H1 (cell line): ENCODE results near the gene SKIDA1. TPM values are rescaled to one million over a fixed set of nuclear protein-coding genes. Genes with fewer than 3 reads are reported as not detected.
A peak's percentile ranks its signal among the peaks of the same experiment; 100 is the strongest.

ENCODE experiments used
- CTCF ChIA-PET: fragments of 300-600 bp; sonication (Branson Sonifier 250); formaldehyde crosslinking; loops from one replicate; lab custom pipeline; 2021; ENCODE audit not compliant: partially characterized antibody; lab: Charles Lee
- POLR2A ChIA-PET: fragments of 300-600 bp; sonication (Branson Sonifier 250); formaldehyde crosslinking; loops from one replicate; lab custom pipeline; 2021; ENCODE audit warnings: inconsistent platforms; ENCODE audit not compliant: partially characterized antibody; lab: Charles Lee
- DNase-seq, 2 experiments: peaks; one replicate each; pipeline versions ENCODE4 v3.0.0 to v3.0.0-alpha.2; 2010 to 2022; ENCODE audit warnings: low spot score in 2 of 2, low read depth in 1 of 2, mixed read lengths in 1 of 2
- FAIRE-seq: peaks from 2 replicates; lab custom pipeline; 2011; peaks lifted over from hg19 to GRCh38; lab: Jason Lieb, UNC
- H2AFZ ChIP-seq: 2 replicates; pipeline ENCODE4 v1.8.1; 2012; ENCODE audit warnings: low read length, inconsistent platforms
- H2AK5ac ChIP-seq: 2 replicates; pipeline ENCODE4 v1.6.1; 2013; ENCODE audit warnings: low read depth, low read length
- H2BK120ac ChIP-seq: replicated peaks from 2 replicates; pipeline ENCODE3; 2013; ENCODE audit warnings: low read depth, low read length, inconsistent platforms
- H2BK12ac ChIP-seq: 2 replicates; pipeline ENCODE4 v1.6.1; 2013; ENCODE audit warnings: low read depth, low read length
- H2BK15ac ChIP-seq: 2 replicates; pipeline ENCODE4 v1.6.1; 2013; ENCODE audit warnings: low read length
- H2BK20ac ChIP-seq: 2 replicates; pipeline ENCODE4 v1.6.1; 2013; ENCODE audit warnings: low read length
- H2BK5ac ChIP-seq: 2 replicates; pipeline ENCODE4 v1.6.1; 2013; ENCODE audit warnings: low read depth, low read length
- H3K14ac ChIP-seq: 2 replicates; pipeline ENCODE4 v1.6.1; 2013; ENCODE audit warnings: inconsistent platforms; ENCODE audit not compliant: insufficient read length
- H3K18ac ChIP-seq: 2 replicates; pipeline ENCODE4 v1.6.1; 2013; ENCODE audit warnings: low read length; ENCODE audit errors: extremely low read depth
- H3K23ac ChIP-seq: 2 replicates; pipeline ENCODE4 v1.6.1; 2013; ENCODE audit warnings: inconsistent platforms; ENCODE audit not compliant: insufficient read length
- H3K23me2 ChIP-seq: 2 replicates; pipeline ENCODE4 v1.6.1; 2013; ENCODE audit warnings: low read depth, low read length
- H3K27ac ChIP-seq: 2 replicates; pipeline ENCODE4 v1.6.1; 2011; ENCODE audit warnings: low read depth, low read length, inconsistent platforms
- H3K27me3 ChIP-seq, 4 experiments: replicated peaks in 1 of 4; 1 replicate in 1 of 4; 2 replicates in 3 of 4; pipeline versions ENCODE4 v1.6.1 to v1.8.1; 2011 to 2013; ENCODE audit warnings: low read length in 3 of 4, mild to moderate bottlenecking in 3 of 4, inconsistent platforms in 2 of 4, mixed read lengths in 2 of 4, moderate library complexity in 1 of 4; ENCODE audit not compliant: control insufficient read depth in 3 of 4, insufficient read depth in 3 of 4; ENCODE audit errors: extremely low read depth in 1 of 4
- H3K36me3 ChIP-seq, 4 experiments: 2 replicates each; pipeline versions ENCODE4 v1.6.1 to v1.8.1; 2011 to 2013; ENCODE audit warnings: mild to moderate bottlenecking in 4 of 4, low read length in 3 of 4, moderate library complexity in 2 of 4, control low read depth in 1 of 4, inconsistent platforms in 1 of 4; ENCODE audit not compliant: insufficient read depth in 4 of 4, control insufficient read depth in 2 of 4
- H3K4ac ChIP-seq: replicated peaks from 2 replicates; pipeline ENCODE3; 2013; ENCODE audit warnings: low read length, low read depth, mixed read lengths, inconsistent platforms; ENCODE audit not compliant: insufficient read length
- H3K4me1 ChIP-seq, 4 experiments: replicated peaks in 1 of 4; 1 replicate in 1 of 4; 2 replicates in 3 of 4; pipeline versions ENCODE4 v1.6.1 to v1.8.1; 2011 to 2013; ENCODE audit warnings: low read length in 3 of 4, inconsistent platforms in 2 of 4, mixed read lengths in 1 of 4; ENCODE audit not compliant: insufficient read depth in 4 of 4, control insufficient read depth in 3 of 4
- H3K4me2 ChIP-seq, 2 experiments: 2 replicates each; pipeline versions ENCODE4 v1.6.1 to v1.8.1; 2011 to 2013; ENCODE audit warnings: low read depth in 2 of 2, low read length in 2 of 2, control low read depth in 1 of 2, inconsistent platforms in 1 of 2, mild to moderate bottlenecking in 1 of 2; ENCODE audit not compliant: insufficient read depth in 1 of 2
- H3K4me3 ChIP-seq, 4 experiments: fragments of 200-600, 300-600 bp in 1 of 4; sonication (generic), shearing (Covaris generic), sonication (Bioruptor Twin) in 1 of 4; 2 replicates each; pipeline versions ENCODE4 v1.5.1 to v1.8.1; 2011 to 2016; ENCODE audit warnings: low read length in 4 of 4, low read depth in 3 of 4, control low read depth in 2 of 4, inconsistent platforms in 2 of 4, mild to moderate bottlenecking in 2 of 4, mixed read lengths in 1 of 4, moderate library complexity in 1 of 4; ENCODE audit not compliant: insufficient read depth in 2 of 4; ENCODE audit errors: extremely low read depth in 1 of 4
- H3K56ac ChIP-seq: replicated peaks from 2 replicates; pipeline ENCODE3; 2013; ENCODE audit warnings: low read depth, mild to moderate bottlenecking, mixed read lengths, low read length, inconsistent platforms; ENCODE audit not compliant: insufficient read length
- H3K79me1 ChIP-seq: 2 replicates; pipeline ENCODE4 v1.6.1; 2013; ENCODE audit warnings: low read depth, low read length, control low read depth
- H3K79me2 ChIP-seq, 2 experiments: 2 replicates each; pipeline versions ENCODE4 v1.6.1 to v1.8.1; 2012 to 2013; ENCODE audit warnings: low read length in 2 of 2, mild to moderate bottlenecking in 2 of 2, inconsistent platforms in 1 of 2; ENCODE audit not compliant: insufficient read depth in 2 of 2, control insufficient read depth in 1 of 2
- H3K9ac ChIP-seq, 4 experiments: replicated peaks in 1 of 4; 1 replicate in 1 of 4; 2 replicates in 3 of 4; pipeline versions ENCODE4 v1.6.1 to v1.8.1; 2011 to 2013; ENCODE audit warnings: low read depth in 3 of 4, low read length in 3 of 4, control low read depth in 2 of 4, mild to moderate bottlenecking in 2 of 4, moderate library complexity in 2 of 4, inconsistent platforms in 1 of 4; ENCODE audit errors: extremely low read depth in 1 of 4
- H3K9me3 ChIP-seq, 2 experiments: 2 replicates each; pipeline versions ENCODE4 v1.6.1 to v1.8.1; 2012 to 2013; ENCODE audit warnings: mild to moderate bottlenecking in 2 of 2, moderate library complexity in 2 of 2, control low read depth in 1 of 2, inconsistent platforms in 1 of 2, low read depth in 1 of 2, low read length in 1 of 2, mixed read lengths in 1 of 2; ENCODE audit not compliant: insufficient read depth in 2 of 2
- H4K20me1 ChIP-seq, 2 experiments: replicated peaks in 1 of 2; 2 replicates each; pipeline versions ENCODE3 to v1.8.1; 2011 to 2013; ENCODE audit warnings: inconsistent platforms in 2 of 2, low read length in 2 of 2, mild to moderate bottlenecking in 1 of 2; ENCODE audit not compliant: insufficient read depth in 2 of 2, control insufficient read depth in 1 of 2
- H4K5ac ChIP-seq: 2 replicates; pipeline ENCODE4 v1.6.1; 2013; ENCODE audit warnings: low read length, low read depth, mixed read lengths, inconsistent platforms; ENCODE audit not compliant: insufficient read length
- H4K8ac ChIP-seq: 2 replicates; pipeline ENCODE4 v1.8.0; 2013; ENCODE audit warnings: mild to moderate bottlenecking, moderate library complexity, low read length, inconsistent platforms; ENCODE audit not compliant: insufficient read depth; ENCODE audit errors: extremely low read depth
- H4K91ac ChIP-seq: replicated peaks from 2 replicates; pipeline ENCODE3; 2013; ENCODE audit warnings: low read length, mixed read lengths, inconsistent platforms; ENCODE audit not compliant: insufficient read length
- BACH1 ChIP-seq: IDR thresholded peaks from 2 replicates; pipeline ENCODE4 v1.6.1; 2012; ENCODE audit warnings: low read length, improper control_type of control experiment
- CHD1 ChIP-seq: IDR thresholded peaks from 2 replicates; pipeline ENCODE4 v1.6.1; 2012; ENCODE audit warnings: low read depth, low read length, improper control_type of control experiment
- CREB1 ChIP-seq: IDR thresholded peaks from 2 replicates; pipeline ENCODE4 v1.6.1; 2012; ENCODE audit warnings: inconsistent platforms
- CTBP2 ChIP-seq: IDR thresholded peaks from 2 replicates; pipeline ENCODE4 v1.7.0; 2011; ENCODE audit warnings: borderline replicate concordance, mild to moderate bottlenecking, moderate library complexity, mixed read lengths, low read length; ENCODE audit not compliant: insufficient read depth, insufficient read length
- HDAC2 ChIP-seq, 2 experiments: fragments of 300-600 bp in 1 of 2; sonication (generic) in 1 of 2; IDR thresholded peaks; 2 replicates each; pipeline ENCODE4 v1.6.1; 2011 to 2012; ENCODE audit warnings: low read depth in 2 of 2, low read length in 2 of 2, mild to moderate bottlenecking in 2 of 2, moderate library complexity in 2 of 2, borderline replicate concordance in 1 of 2, inconsistent platforms in 1 of 2
- RFX5 ChIP-seq: IDR thresholded peaks from 2 replicates; pipeline ENCODE4 v1.6.1; 2011; ENCODE audit warnings: low read depth, low read length, improper control_type of control experiment, borderline replicate concordance
- SRF ChIP-seq: IDR thresholded peaks from 2 replicates; pipeline ENCODE4 v1.6.1; 2011; ENCODE audit warnings: mild to moderate bottlenecking, low read depth, low read length, moderate library complexity
- TCF12 ChIP-seq: IDR thresholded peaks from 2 replicates; pipeline ENCODE4 v1.6.1; 2011; ENCODE audit warnings: low read depth, mild to moderate bottlenecking, low read length
- YY1 ChIP-seq: IDR thresholded peaks from 2 replicates; pipeline ENCODE4 v1.6.1; 2011; ENCODE audit warnings: low read depth, mild to moderate bottlenecking, low read length
- WGBS, 2 experiments: shearing (Covaris generic) in 1 of 2; methylation state at CpG; one replicate each; pipeline versions ENCODE4 v1.1.6 to v1.1.7; 2013 to 2015; ENCODE audit warnings: low lambda C conversion rate in 2 of 2, mixed read lengths in 2 of 2, inconsistent platforms in 1 of 2, low coverage in 1 of 2, missing lambda C conversion rate in 1 of 2; ENCODE audit not compliant: insufficient replicate concordance in 2 of 2, insufficient coverage in 1 of 2, insufficient read length in 1 of 2; ENCODE audit errors: extremely low coverage in 1 of 2, missing lambda C conversion rate in 1 of 2; 5-methylcytosine and 5-hydroxymethylcytosine counted together
- polyA plus RNA-seq, 7 experiments: library from polyadenylated mRNA; depleted of rRNA in 3 of 7; stranded (reverse) in 5 of 7; unstranded in 2 of 7; fragments of >200 nt in 5 of 7; fragments of 200-250 nt in 2 of 7; gene quantifications; 1 replicate in 5 of 7; 2 replicates in 1 of 7; 4 replicates in 1 of 7; pipeline versions ENCODE4 v1.2.1 to v1.2.3, GENCODE V29; 2011 to 2013; ENCODE audit warnings: missing spikeins in 2 of 7, mixed read lengths in 2 of 7
- total RNA-seq: library from RNA; stranded (reverse); fragmentation: NEBNext Ultra II Directional; extraction: Animal tissue kit (Norgen Biotek cat#: 25700); gene quantifications from 2 replicates; pipeline ENCODE4 v1.2.1, GENCODE V29; 2021
- TF ChIP-seq, protein P1 (sequence below): IDR thresholded peaks from 2 replicates; pipeline ENCODE4 v1.6.1; 2011; ENCODE audit warnings: low read length, improper control_type of control experiment

SKIDA1 gene
- total and polyA plus RNA-seq, 2 of the 8 experiments (the other 6 are each of a cell fraction or from before 2014, with no cell fraction given): 1.5 to 8.0 TPM

DNA sequence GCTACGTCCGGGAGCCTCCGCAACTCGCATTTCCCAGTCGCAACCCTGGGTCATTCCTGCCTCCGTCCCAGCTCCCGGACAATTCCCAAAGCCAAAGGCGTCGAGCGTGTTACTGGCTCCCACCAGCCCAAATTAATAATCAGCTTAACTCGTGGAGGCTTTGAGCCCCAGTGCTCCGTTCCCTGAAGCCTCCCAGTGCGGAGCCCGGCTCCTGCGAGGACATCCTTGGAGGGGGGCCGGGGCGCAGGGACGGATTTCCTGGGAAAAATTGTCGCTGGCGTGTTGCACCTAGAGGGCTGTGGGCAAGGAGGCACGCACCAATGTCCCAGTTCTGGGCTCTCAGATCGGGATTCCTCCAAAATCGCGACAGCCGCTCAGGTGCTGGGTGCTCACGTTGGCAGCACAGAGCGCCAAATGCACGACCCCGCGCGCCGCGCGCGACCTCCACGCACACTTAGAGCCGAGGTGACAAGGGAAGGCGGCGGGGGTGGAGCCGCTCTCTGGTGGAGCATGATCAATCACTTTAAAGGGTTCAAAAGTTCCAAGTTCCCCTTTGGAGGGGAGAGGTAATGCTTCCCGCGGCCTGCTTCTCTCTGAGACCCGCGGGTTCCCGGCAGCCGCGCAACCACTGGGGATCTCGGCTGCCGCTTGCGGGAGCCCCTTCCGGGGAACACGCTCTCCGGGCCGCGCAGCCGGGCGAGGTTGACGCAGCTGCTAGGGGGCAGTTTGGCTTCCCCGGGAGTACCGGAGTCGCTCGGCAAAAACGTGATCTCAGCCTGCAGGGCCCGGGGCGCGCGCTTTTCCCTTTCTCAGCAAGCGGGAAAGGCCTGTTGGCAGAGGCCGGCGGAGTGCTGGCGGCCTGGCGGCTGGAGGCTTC, 25.5 kb downstream of the SKIDA1 start:
- DNase-seq (peak in 1 of 2 experiments; percentile 86), FAIRE-seq (no peak)
- H3K23ac ChIP-seq: no peak overlapping the region
- H2BK15ac ChIP-seq: no peak overlapping the region; the same call in 1 of the 2 replicates
- H3K4me1 ChIP-seq: peaks cover 16 to 42% (median 27%) of the 10 kb centered on the region in 4 experiments
- no peaks in the 10 kb centered on the region for H3K79me1 ChIP-seq
- peaks cover 24% of the 10 kb centered on the region; the same call in 1 of the 2 replicates for H3K23me2 ChIP-seq
- H2AFZ ChIP-seq: no peak overlapping the region
- ChIA-PET CTCF (interaction anchor here (0.5 to 6.2 kb wide), 13 partner anchors 8 to 328 kb away, joined by 3 to 46 read pairs (median 4); no protein-coding TSS in a partner anchor), POLR2A (interaction anchor here (0.9 to 12.9 kb wide), 9 partner anchors 9 to 244 kb away, joined by 3 to 322 read pairs (median 4); partner anchors contain the start of gene SKIDA1)
- H3K9me3 ChIP-seq: no peaks in the 10 kb centered on the region
- H4K20me1 ChIP-seq: no peaks in the 10 kb centered on the region
- peak overlapping the region; percentile 89 for H3K18ac ChIP-seq
- peak overlapping the region; percentile 77 for H2BK12ac ChIP-seq
- H3K56ac ChIP-seq: no peak overlapping the region
- H3K9ac ChIP-seq: peak overlapping the region in 2 of 4 experiments; percentile 35 to 41; a peak in 3 of 7 replicates
- no peaks in the 10 kb centered on the region for H3K36me3 ChIP-seq
- no peak overlapping the region for H2AK5ac ChIP-seq
- H3K27me3 ChIP-seq: peaks cover 5 to 24% (median 15%) of the 10 kb centered on the region in 4 experiments; a peak in 6 of 7 replicates
- H3K79me2 ChIP-seq: peaks cover 0 to 17% of the 10 kb centered on the region in 2 experiments; a peak in 1 of 4 replicates
- H4K5ac ChIP-seq: peak overlapping the region; percentile 5
- peak overlapping the region; percentile 88 to 93 for H3K4me2 ChIP-seq
- peak overlapping the region; percentile 7 for H4K91ac ChIP-seq
- WGBS, 2 experiments: 2% methylated on average over 68 of the region's 72 CpGs; no CpG with 5 or more reads in 1 of the 2 experiments
- H3K4ac ChIP-seq: no peak overlapping the region
- H4K8ac ChIP-seq: peak overlapping the region; percentile 12
- H2BK20ac ChIP-seq: no peak overlapping the region; the same call in 1 of the 2 replicates
- H3K4me3 ChIP-seq: peak overlapping the region; percentile 32 to 73 (median 62)
- H3K27ac ChIP-seq: no peak overlapping the region
- H3K14ac ChIP-seq: no peak overlapping the region
- H2BK120ac ChIP-seq: peak overlapping the region; percentile 33
- H2BK5ac ChIP-seq: no peak overlapping the region; the same call in 1 of the 2 replicates
- TF ChIP-seq SRF: no peak
- TF ChIP-seq CTBP2: no peak
- no peak for TF ChIP-seq CREB1
- no peak for TF ChIP-seq YY1
- TF ChIP-seq, protein P1, sequence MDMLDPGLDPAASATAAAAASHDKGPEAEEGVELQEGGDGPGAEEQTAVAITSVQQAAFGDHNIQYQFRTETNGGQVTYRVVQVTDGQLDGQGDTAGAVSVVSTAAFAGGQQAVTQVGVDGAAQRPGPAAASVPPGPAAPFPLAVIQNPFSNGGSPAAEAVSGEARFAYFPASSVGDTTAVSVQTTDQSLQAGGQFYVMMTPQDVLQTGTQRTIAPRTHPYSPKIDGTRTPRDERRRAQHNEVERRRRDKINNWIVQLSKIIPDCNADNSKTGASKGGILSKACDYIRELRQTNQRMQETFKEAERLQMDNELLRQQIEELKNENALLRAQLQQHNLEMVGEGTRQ: no peak
- peak; percentile 42; the same call in 1 of the 2 replicates for TF ChIP-seq BACH1
- no peak for TF ChIP-seq CHD1
- no peak for TF ChIP-seq RFX5
- TF ChIP-seq TCF12: no peak
- TF ChIP-seq HDAC2 (IDR thresholded peaks at IDR 0.05; ENCODE audit: borderline replicate concordance in 1 of 2, low read depth in 2 of 2, low read length in 2 of 2): no peak
